Adrenal gland (tissue), 12 donors: ENCODE measurements around the gene RNF112. TPM values are rescaled to one million over a fixed set of nuclear protein-coding genes. Genes with fewer than 3 reads are reported as not detected.

Experiments used
- DNase-seq, 7 donors: peaks; one replicate each; pipeline ENCODE4 v3.0.0-alpha.2; 2019 to 2020
- H3K27ac ChIP-seq, 5 donors: fragments of 200-600 bp; sonication (generic) in 4 of 5; 1 replicate in 3 of 5; 2 replicates in 2 of 5; pipeline versions ENCODE4 v1.5.1 to v1.8.0; 2016 to 2020; ENCODE audit warnings: mild to moderate bottlenecking in 1 of 5
- H3K27me3 ChIP-seq: fragments of 200-600 bp; 2 replicates; pipeline ENCODE4 v1.8.0; 2021
- H3K36me3 ChIP-seq, 2 donors: fragments of 200-600 bp; replicated peaks in 1 of 2; 1 replicate in 1 of 2; 2 replicates in 1 of 2; pipeline versions ENCODE4 v1.5.1 to v1.8.0; 2018 to 2022
- H3K4me1 ChIP-seq, 2 donors: fragments of 200-600 bp; replicated peaks in 1 of 2; 1 replicate in 1 of 2; 2 replicates in 1 of 2; pipeline versions ENCODE4 v1.5.1 to v1.8.0; 2018 to 2021
- H3K4me3 ChIP-seq, 4 donors: fragments of 200-600 bp; sonication (generic) in 3 of 4; one replicate each; pipeline ENCODE4 v1.5.1; 2016 to 2018
- H3K9me3 ChIP-seq, 3 donors: fragments of 200-600 bp; sonication (generic) in 1 of 3; replicated peaks in 1 of 3; 1 replicate in 2 of 3; 2 replicates in 1 of 3; pipeline versions ENCODE4 v1.5.1 to v1.8.0; 2016 to 2021
- CTCF ChIP-seq, 6 experiments: fragments of 450-650 bp in 4 of 6; fragments of 200-600 bp in 2 of 6; sonication (generic) in 1 of 6; IDR thresholded peaks; 1 replicate in 5 of 6; 2 replicates in 1 of 6; pipeline versions ENCODE4 v1.5.1 to v1.8.0; 2016 to 2021; ENCODE audit warnings: antibody characterized with exemption in 6 of 6, mild to moderate bottlenecking in 2 of 6, moderate library complexity in 1 of 6
- POLR2A ChIP-seq, 2 donors: fragments of 450-650 bp; IDR thresholded peaks; one replicate each; pipeline ENCODE4 v1.6.1; 2017; ENCODE audit warnings: antibody characterized with exemption in 2 of 2, mild to moderate bottlenecking in 2 of 2, moderate library complexity in 1 of 2
- WGBS, 4 donors: extraction: QIAGEN DNeasy Blood & Tissue Kit in 2 of 4; methylation state at CpG; one replicate each; pipeline versions ENCODE4 v1.1.5 to v1.1.7; 2013 to 2017; 5-methylcytosine and 5-hydroxymethylcytosine counted together
- intact Hi-C, 2 donors: fragments of 100-400 bp; cut with DNase I; formaldehyde crosslinking; loops; one replicate each; pipeline versions ENCODE4 v1.14.1 to v1.15.0; 2022 to 2023
- polyA plus RNA-seq, 3 donors: library from polyadenylated mRNA; stranded (reverse); fragments of 200-250 nt in 2 of 3; fragments of 350-450 nt in 1 of 3; fragmentation: Illumina TruSeq in 1 of 3; extraction: RNeasy Lipid Tissue Mini Kit (QIAGEN cat#74804) in 1 of 3; gene quantifications; one replicate each; pipeline ENCODE4 v1.2.3, GENCODE V29; 2013 to 2014
- total RNA-seq, 9 donors: library from RNA; depleted of rRNA in 4 of 9; stranded (reverse); fragments of >200 nt in 4 of 9; fragments of 120-200 nt in 1 of 9; fragmentation: NEBNext Ultra II Directional in 1 of 9; extraction: Animal tissue kit (Norgen Biotek cat#: 25700) in 1 of 9; gene quantifications; one replicate each; pipeline versions ENCODE4 v1.1.0 to v1.2.4, GENCODE V29; 2013 to 2023
- donor health status: healthy with polysubstance abuse.
- donor health status: Bipolar disorder and iron deficiency.
- donor health status: DM: yes; HTN: yes; CAD: no.
- donor health status: DM: no; HTN: no; CAD: no.
- donor health status: DM: no; HTN: no; CAD: no.
- donor health status: DM: yes; HTN: yes; CAD: no.

The RNF112 gene
- total and polyA plus RNA-seq, 12 donors, result 0.88 to 35.6 (median 2.3) TPM; not detected in 1

DNA sequence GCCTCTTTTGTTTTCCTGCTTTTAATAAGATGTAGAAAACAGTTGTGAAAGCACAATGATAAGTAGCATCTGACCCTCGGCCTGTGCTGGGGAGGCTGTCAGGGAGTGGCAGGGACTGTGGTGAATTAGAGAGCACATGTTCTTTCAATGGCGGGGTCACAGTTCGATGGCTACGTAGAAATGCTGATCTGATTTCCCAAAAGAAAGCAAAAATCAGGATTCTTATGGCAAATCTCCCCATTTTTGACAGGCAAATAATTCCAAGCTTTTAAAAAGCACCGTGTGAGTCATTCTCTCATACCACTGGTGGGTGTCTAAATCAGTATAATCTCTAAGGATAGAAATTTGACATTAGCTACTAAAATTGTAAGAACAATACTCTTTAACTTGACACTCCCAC lies 36.9 kb upstream of the RNF112 start:
- intact Hi-C loops, result no loop called here
- no peaks in the 10 kb centered on the region for H3K27me3 ChIP-seq
- H3K9me3 ChIP-seq, result no peaks in the 10 kb centered on the region
- H3K27ac ChIP-seq, result peak overlapping the region in 1 of 5 donors; percentile 47
- WGBS, 4 donors, result 75 to 87% (median 82%) methylated on average over 5 of the region's 5 CpGs
- no peaks in the 10 kb centered on the region for H3K36me3 ChIP-seq
- peak in 2 of 7 donors; percentile 38 to 54 for DNase-seq
- no peak for TF ChIP-seq POLR2A (IDR thresholded peaks at IDR 0.05)
- TF ChIP-seq CTCF (IDR thresholded peaks at IDR 0.05), result no peak
- no peak overlapping the region for H3K4me3 ChIP-seq
- H3K4me1 ChIP-seq, result peaks cover 4 to 19% of the 10 kb centered on the region in 2 donors

DNA sequence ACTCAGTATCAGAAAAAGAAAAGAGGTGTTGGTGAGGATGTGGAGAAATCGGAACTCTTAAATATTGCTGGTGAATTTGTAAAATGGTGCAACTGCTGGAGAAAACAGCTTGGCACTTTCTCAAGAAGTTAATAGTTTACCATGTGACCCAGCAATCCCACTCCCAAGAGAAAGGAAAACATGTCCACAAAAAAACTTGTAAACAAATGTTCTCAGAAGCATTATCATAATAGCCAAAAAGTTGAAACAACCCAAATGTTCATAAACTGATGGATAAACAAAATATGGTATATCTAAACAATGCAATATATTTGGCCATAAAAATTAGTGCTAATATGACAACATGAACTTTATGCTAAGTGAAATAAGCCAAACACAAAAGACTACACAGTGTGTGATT lies 35.3 kb upstream of the RNF112 start:
- intact Hi-C loops, result no loop called here
- WGBS, 4 donors, result 94 to 97% (median 95%) methylated on average over 1 of the region's 1 CpG
- H3K9me3 ChIP-seq, result no peaks in the 10 kb centered on the region
- peaks cover 9 to 24% of the 10 kb centered on the region in 2 donors for H3K4me1 ChIP-seq
- peaks cover 0 to 14% of the 10 kb centered on the region in 2 donors for H3K36me3 ChIP-seq
- no peaks in the 10 kb centered on the region for H3K27me3 ChIP-seq
- TF ChIP-seq CTCF (IDR thresholded peaks at IDR 0.05) (no peak), POLR2A (IDR thresholded peaks at IDR 0.05) (no peak)
- no peak overlapping the region for H3K27ac ChIP-seq
- no peak overlapping the region for H3K4me3 ChIP-seq
- DNase-seq, result no peak

- H3K36me3 ChIP-seq, result peaks cover 0 to 25% of the 10 kb centered on the region in 2 donors
- H3K4me1 ChIP-seq, result peaks cover 9 to 18% of the 10 kb centered on the region in 2 donors
- peak overlapping the region; percentile 91 to 99 (median 98) for H3K27ac ChIP-seq
- no peaks in the 10 kb centered on the region for H3K27me3 ChIP-seq
- H3K9me3 ChIP-seq, result no peaks in the 10 kb centered on the region
- DNase-seq, result peak in 4 of 7 donors; percentile 5 to 48 (median 16)
- intact Hi-C loops, result no loop called here
- WGBS, 4 donors, result 37 to 49% (median 46%) methylated on average over 2 of the region's 2 CpGs
- no peak for TF ChIP-seq POLR2A (IDR thresholded peaks at IDR 0.05)
- TF ChIP-seq CTCF (IDR thresholded peaks at IDR 0.05), result no peak
- peak overlapping the region in 2 of 4 donors; percentile 59 to 82 for H3K4me3 ChIP-seq
Observed at GRCh38 chr17:19376811-19377210, 34.2 kb upstream of the RNF112 start.

DNA sequence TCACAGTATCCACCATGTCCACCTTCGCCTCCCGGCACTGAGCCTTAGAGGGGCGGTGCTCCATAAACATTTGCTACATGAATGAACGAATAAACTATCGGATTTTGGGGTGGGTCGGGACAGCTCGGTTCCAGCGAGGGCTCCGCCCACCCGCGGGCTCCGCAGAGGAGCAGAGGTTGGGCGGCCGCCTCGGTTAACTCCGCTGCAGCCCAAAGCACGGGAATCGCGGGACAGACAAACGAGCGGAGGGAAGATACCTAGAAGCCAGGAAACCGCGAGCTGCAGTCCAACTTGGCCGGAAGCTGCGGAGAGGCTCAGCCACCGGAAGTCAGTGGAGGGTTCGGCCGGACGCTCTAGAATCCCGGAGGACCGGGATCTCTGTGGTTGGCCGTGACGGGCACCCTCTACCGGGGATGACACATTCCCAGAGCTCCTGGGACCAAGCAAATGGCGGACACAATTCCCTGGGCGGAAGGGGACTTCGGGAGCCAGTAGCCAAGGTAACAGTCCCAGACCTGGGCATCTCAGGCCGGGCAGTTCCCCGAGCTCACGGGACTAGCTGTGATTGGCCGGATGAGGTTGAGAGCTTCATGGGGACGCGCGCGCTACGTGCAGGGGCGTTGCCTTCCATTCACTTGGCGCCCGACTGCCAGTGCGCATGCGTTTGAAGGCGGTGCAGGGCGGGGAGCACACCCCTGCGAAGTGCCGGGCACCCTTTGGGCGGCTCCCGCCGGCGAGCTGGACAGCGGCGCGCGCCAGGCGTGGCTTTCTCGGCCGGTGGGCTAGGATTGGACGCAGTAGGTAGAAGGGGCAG lies 33.2 kb upstream of the RNF112 start:
- peak overlapping the region; percentile 29 to 98 (median 70) for H3K4me3 ChIP-seq
- WGBS, 4 donors, result 0 to 1% (median 0%) methylated on average over 15 to 67 of the region's 67 CpGs
- peaks cover 9 to 18% of the 10 kb centered on the region in 2 donors for H3K4me1 ChIP-seq
- intact Hi-C loops, result no loop called here
- peak; percentile 98 to 99 (median 99) for DNase-seq
- H3K27me3 ChIP-seq, result no peaks in the 10 kb centered on the region
- TF ChIP-seq POLR2A (IDR thresholded peaks at IDR 0.05) (peak; percentile 46 to 87), CTCF (IDR thresholded peaks at IDR 0.05) (no peak)
- peak overlapping the region; percentile 91 to 99 (median 98) for H3K27ac ChIP-seq
- no peaks in the 10 kb centered on the region for H3K9me3 ChIP-seq
- H3K36me3 ChIP-seq, result peaks cover 0 to 35% of the 10 kb centered on the region in 2 donors
